Karpas-422 (cell line): Measurements from ENCODE around the gene CFHR5. TPM values are rescaled to one million over a fixed set of nuclear protein-coding genes. Genes with fewer than 3 reads are reported as not detected.
A peak's percentile ranks its signal among the peaks of the same experiment; 100 is the strongest.
"Not testable (repeated sequence)": the region's sequence is repeated elsewhere in the genome, so short reads cannot be mapped to it uniquely, and the experiment has no call there.

ENCODE experiments used
- DNase-seq: peaks from one replicate; pipeline ENCODE4 v3.0.0-alpha.2; 2015
- H2AFZ ChIP-seq: fragments of 200-600 bp; sonication (generic); 2 replicates; pipeline ENCODE4 v1.6.1; 2014; ENCODE audit warnings: antibody characterized with exemption, low read length, mixed read lengths
- H3K27ac ChIP-seq: fragments of 200-600 bp; sonication (generic); 2 replicates; pipeline ENCODE4 v1.5.1; 2014; ENCODE audit warnings: mild to moderate bottlenecking, low read length, moderate library complexity
- H3K27me3 ChIP-seq: fragments of 200-600 bp; sonication (generic); 2 replicates; pipeline ENCODE4 v1.6.1; 2014; ENCODE audit warnings: low read length, mixed read lengths
- H3K36me3 ChIP-seq: fragments of 200-600 bp; sonication (generic); 2 replicates; pipeline ENCODE4 v1.6.1; 2014; ENCODE audit warnings: low read length, mixed read lengths; ENCODE audit not compliant: insufficient read depth
- H3K4me1 ChIP-seq: fragments of 200-600 bp; sonication (generic); 2 replicates; pipeline ENCODE4 v1.6.1; 2014; ENCODE audit warnings: mild to moderate bottlenecking, low read length, mixed read lengths
- H3K4me2 ChIP-seq: fragments of 200-600 bp; sonication (generic); 2 replicates; pipeline ENCODE4 v1.6.1; 2014; ENCODE audit warnings: low read length, low read depth, mild to moderate bottlenecking; ENCODE audit not compliant: poor library complexity, severe bottlenecking
- H3K4me3 ChIP-seq: fragments of 200-600 bp; sonication (generic); 2 replicates; pipeline ENCODE4 v1.5.1; 2014; ENCODE audit warnings: mild to moderate bottlenecking, antibody characterized with exemption, low read length, mixed read lengths
- H3K79me2 ChIP-seq: fragments of 200-600 bp; sonication (generic); 2 replicates; pipeline ENCODE4 v1.6.1; 2014; ENCODE audit warnings: mild to moderate bottlenecking, low read length, mixed read lengths
- H3K9ac ChIP-seq: fragments of 200-600 bp; sonication (generic); 2 replicates; pipeline ENCODE4 v1.6.0; 2014; ENCODE audit warnings: low read length
- H3K9me2 ChIP-seq: fragments of 200-600 bp; sonication (generic), shearing (Covaris generic); replicated peaks from 2 replicates; pipeline ENCODE4 v1.6.0; 2014; ENCODE audit warnings: mild to moderate bottlenecking, low read length, moderate library complexity; ENCODE audit not compliant: insufficient read depth
- H3K9me3 ChIP-seq: fragments of 300-700, 200-600 bp; sonication (generic); 2 replicates; pipeline ENCODE4 v1.6.1; 2014; ENCODE audit warnings: low read length, mixed read lengths
- H4K20me1 ChIP-seq: fragments of 200-600 bp; sonication (generic); 2 replicates; pipeline ENCODE4 v1.6.1; 2014; ENCODE audit warnings: mild to moderate bottlenecking, antibody characterized with exemption, low read length, low read depth; ENCODE audit not compliant: insufficient read depth
- total RNA-seq: library from RNA; depleted of rRNA; stranded (reverse); fragments of >200 nt; shearing (Covaris generic); gene quantifications from 2 replicates; pipeline ENCODE4 v1.2.3, GENCODE V29; 2014; ENCODE audit warnings: low replicate concordance; rRNA removed

CFHR5 gene
- not detected in 2 replicates for total RNA-seq

DNA sequence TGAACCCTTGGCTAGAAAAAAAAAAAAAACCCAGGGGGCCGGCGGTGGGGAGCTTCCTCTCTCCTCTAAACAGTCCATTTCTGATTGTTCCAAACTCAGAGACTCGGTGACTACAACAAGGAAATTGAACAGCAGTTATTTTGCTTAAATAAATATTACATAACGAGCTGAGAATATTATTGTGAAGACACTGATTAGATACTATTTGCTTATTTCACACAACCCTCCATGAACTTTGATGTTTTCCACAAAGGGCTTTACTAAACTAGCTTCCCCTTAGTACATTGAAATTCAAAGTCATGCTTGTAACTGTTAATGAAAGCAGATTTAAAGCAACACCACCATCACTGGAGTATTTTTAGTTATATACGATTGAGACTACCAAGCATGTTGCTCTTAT, at the start of gene CFHR5:
CFHR5 (plus strand) TSS at position 279 of the 400 bp plus-strand sequence; CDS start at position 388, 109 bp downstream.
- Histone ChIP-seq H3K36me3 (no peaks in the 10 kb centered on the region), H3K4me3 (no peak within 1 kb of the TSS), H3K9me3 (no peaks in the 10 kb centered on the region), H3K79me2 (no peaks in the 10 kb centered on the region), H3K9me2 (no peaks in the 10 kb centered on the region), H3K4me1 (no peaks in the 10 kb centered on the region), H4K20me1 (no peaks in the 10 kb centered on the region), H3K27ac (no peak within 1 kb of the TSS), H3K27me3 (no peaks in the 10 kb centered on the region), H3K4me2 (no peak within 1 kb of the TSS), H3K9ac (no peak within 1 kb of the TSS), H2AFZ (no peak within 1 kb of the TSS)
- DNase-seq = no peak

DNA sequence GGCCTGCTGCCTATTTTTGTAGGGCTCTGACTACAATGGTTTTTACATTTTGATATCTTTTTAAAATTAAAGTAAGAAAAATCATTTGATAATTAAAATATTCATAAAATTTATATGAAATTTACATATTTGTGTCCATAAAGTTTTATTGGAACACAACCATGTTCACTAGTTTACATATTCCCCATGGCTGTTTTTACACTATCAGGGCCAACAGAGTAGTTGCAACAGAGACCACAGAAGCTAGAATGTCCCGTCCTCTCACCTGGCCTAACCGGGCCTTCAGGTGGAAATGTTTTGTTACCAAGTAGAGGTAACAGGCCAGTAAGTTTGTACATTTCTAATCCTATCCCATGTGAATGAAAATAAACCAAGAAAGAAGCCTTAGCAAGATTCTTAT, 44.5 kb upstream of the CFHR5 start:
- H3K36me3 ChIP-seq, H3K27ac ChIP-seq, H3K4me2 ChIP-seq, H4K20me1 ChIP-seq, H3K9me3 ChIP-seq, DNase-seq, H3K79me2 ChIP-seq, H3K9ac ChIP-seq, H2AFZ ChIP-seq, H3K4me3 ChIP-seq, H3K4me1 ChIP-seq, H3K9me2 ChIP-seq, H3K27me3 ChIP-seq: not testable (repeated sequence)

DNA sequence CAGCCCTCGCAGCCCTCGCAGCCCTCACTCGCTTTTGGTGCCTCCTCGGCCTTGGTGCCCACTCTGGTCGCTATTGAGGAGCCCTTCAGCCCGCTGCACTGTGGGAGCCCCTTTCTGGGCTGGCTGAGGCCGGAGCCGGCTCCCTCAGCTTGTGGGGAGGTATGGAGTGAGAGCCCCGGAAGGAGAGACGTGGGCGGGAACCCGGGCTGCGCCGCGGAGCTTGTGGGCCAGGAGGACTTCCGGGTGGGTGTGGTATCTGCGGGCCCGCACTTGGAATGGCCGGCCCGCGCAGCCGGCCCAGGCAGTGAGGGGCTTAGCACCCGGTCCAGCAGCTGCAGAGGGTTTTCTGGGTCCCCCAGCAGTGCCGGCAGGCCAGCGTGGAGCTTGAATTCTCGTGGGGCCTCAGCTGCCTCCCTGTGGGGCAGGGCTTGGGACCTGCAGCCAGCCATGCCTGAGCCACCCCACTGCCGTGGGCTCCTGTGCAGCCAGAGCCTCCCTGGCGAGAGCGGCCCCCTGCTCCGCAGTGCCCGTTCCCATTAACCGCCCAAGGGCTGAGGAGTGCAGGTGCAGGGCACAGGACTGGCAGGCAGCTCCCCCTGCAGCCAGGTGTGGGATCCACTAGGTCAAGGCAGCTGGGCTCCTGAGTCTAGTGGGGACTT, 43.7 kb upstream of the CFHR5 start:
- H3K9ac ChIP-seq = no peak overlapping the region
- H3K27me3 ChIP-seq = no peaks in the 10 kb centered on the region
- no peaks in the 10 kb centered on the region for H3K9me2 ChIP-seq
- H3K9me3 ChIP-seq = no peaks in the 10 kb centered on the region
- no peak overlapping the region for H2AFZ ChIP-seq
- H4K20me1 ChIP-seq = no peaks in the 10 kb centered on the region
- no peak overlapping the region for H3K4me3 ChIP-seq
- no peaks in the 10 kb centered on the region for H3K4me1 ChIP-seq
- no peaks in the 10 kb centered on the region for H3K79me2 ChIP-seq
- no peak overlapping the region for H3K27ac ChIP-seq
- no peak overlapping the region for H3K4me2 ChIP-seq
- H3K36me3 ChIP-seq = no peaks in the 10 kb centered on the region
- peak; percentile 42 for DNase-seq

DNA sequence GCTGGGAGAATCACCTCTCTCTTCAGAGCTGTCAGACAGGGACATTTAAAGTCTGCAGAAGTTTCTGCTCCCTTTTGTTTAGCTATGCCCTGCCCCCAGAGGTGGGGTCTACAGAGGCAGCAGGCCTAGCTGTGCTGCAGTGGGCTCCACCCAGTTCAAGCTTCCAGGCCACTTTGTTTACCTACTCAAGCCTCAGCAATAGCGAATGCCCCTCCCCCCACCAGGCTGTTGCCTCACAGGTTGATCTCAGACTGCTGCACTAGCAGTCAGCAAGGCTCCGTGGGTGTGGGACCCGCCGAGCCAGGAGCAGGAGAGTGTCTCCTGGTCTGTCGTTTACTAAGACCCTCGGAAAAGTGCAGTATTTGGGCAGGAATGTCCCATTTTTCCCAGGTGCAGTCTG, 35.9 kb upstream of the CFHR5 start:
- H2AFZ ChIP-seq, DNase-seq, H3K36me3 ChIP-seq, H3K27me3 ChIP-seq, H3K9me2 ChIP-seq, H3K4me2 ChIP-seq, H3K4me3 ChIP-seq, H3K27ac ChIP-seq, H3K79me2 ChIP-seq, H4K20me1 ChIP-seq, H3K4me1 ChIP-seq, H3K9ac ChIP-seq, H3K9me3 ChIP-seq: not testable (repeated sequence)

DNA sequence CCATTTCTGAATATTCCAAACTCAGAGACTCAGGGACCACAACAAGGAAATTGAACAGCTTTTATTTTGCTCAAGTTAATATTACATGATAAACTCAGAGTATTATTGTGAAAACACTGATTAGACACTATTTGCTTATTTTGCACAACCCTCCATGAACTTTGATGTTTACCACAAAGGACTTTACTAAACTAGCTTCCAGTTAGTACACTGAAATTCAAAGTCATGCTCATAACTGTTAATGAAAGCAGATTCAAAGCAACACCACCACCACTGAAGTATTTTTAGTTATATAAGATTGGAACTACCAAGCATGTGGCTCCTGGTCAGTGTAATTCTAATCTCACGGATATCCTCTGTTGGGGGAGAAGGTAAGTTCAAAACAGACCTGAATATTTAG, 33.8 kb upstream of the CFHR5 start, which contains the start of gene CFHR2:
CFHR2 (plus strand) TSS at position 171 of the 400 bp plus-strand sequence; CDS start at position 314, 143 bp downstream.
- not testable (repeated sequence) for H4K20me1 ChIP-seq, H2AFZ ChIP-seq, H3K27me3 ChIP-seq, H3K9me3 ChIP-seq, DNase-seq, H3K79me2 ChIP-seq, H3K36me3 ChIP-seq, H3K27ac ChIP-seq, H3K9ac ChIP-seq, H3K4me2 ChIP-seq, H3K4me3 ChIP-seq, H3K4me1 ChIP-seq, H3K9me2 ChIP-seq

DNA sequence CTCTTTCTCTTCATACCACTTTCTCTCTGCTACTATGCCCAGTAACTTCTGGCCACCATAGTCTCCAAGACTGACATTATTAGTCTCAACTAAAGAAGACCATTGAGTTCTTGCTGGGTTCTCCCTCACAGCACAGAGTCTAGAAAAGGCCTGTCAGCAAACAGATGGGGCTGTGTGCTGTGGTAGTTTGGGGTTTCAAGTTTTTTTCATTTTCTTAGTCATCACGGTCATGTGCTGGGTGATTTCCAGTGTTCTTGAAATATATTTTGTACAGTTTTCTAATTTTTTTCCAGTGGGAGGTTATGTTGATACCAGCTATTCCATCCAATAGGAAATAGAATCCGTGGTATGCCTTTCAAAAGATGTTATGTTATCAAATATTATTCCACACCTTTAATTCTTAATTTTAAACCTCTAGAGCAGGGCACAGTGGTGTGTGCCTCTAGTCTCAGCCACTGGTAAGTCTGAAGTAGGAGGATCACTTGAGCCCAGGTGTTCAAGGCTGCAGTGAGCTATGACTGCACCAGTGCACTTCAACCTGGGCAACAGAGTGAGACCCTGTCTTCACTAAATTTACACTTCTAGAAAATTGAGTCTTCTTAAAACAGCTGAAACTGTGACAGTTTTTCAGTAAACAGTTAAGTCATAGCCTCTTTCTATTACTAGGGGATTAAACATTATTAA, 25.5 kb upstream of the CFHR5 start:
- H3K9me3 ChIP-seq = no peaks in the 10 kb centered on the region

DNA sequence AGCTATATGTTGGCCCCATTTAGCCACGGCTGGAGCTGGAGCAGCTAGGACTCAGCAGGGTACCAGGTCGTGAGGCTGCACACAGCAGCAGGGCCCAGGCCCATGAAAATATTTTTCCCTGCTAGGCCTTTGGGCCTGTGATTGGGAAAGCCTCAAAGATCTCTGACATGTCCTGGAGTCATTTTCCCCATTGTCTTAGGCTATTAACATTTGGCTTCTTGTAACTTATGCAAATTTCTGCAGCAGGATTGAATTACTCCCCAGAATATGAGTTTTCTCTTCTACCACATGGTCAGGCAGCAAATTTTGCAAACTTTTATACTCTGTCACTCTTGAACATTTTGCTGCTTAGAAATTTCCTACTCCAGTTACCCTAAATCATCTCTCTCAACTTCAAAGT, 22.6 kb upstream of the CFHR5 start:
- no peaks in the 10 kb centered on the region for H3K9me3 ChIP-seq
- H4K20me1 ChIP-seq = no peaks in the 10 kb centered on the region
- no peaks in the 10 kb centered on the region for H3K36me3 ChIP-seq
- H3K9ac ChIP-seq = no peak overlapping the region
- H2AFZ ChIP-seq = no peak overlapping the region
- H3K79me2 ChIP-seq = no peaks in the 10 kb centered on the region
- no peaks in the 10 kb centered on the region for H3K4me1 ChIP-seq
- no peaks in the 10 kb centered on the region for H3K27me3 ChIP-seq
- H3K4me3 ChIP-seq = no peak overlapping the region
- no peak overlapping the region for H3K4me2 ChIP-seq
- no peak for DNase-seq
- no peaks in the 10 kb centered on the region for H3K9me2 ChIP-seq
- no peak overlapping the region for H3K27ac ChIP-seq

More for the DNA sequence above, 25.5 kb upstream of the CFHR5 start:
- Histone ChIP-seq H3K4me1 (no peaks in the 10 kb centered on the region), H3K36me3 (no peaks in the 10 kb centered on the region), H3K79me2 (no peaks in the 10 kb centered on the region), H2AFZ (no peak overlapping the region), H3K4me2 (no peak overlapping the region), H4K20me1 (no peaks in the 10 kb centered on the region), H3K27me3 (no peaks in the 10 kb centered on the region), H3K9me2 (no peaks in the 10 kb centered on the region), H3K4me3 (no peak overlapping the region), H3K9ac (no peak overlapping the region), H3K27ac (no peak overlapping the region)
- DNase-seq = no peak

DNA sequence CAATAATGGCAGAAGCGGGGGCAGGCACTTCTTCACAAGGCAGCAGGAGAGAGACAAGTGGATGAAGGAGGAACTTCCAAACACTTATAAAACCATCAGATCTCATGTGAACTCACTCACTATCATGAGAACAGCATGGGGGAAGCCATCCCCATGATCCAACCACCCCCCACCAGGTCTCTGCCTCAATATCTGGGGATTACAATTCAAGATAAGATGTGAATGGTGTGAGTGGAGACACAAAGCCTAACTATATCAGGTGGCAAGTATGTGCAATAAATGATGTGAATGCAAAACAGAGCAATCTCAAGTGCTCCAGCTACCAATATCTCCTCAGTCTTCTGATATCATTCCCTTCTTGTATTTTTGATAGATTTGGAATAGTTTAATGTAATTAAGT, 21.4 kb upstream of the CFHR5 start:
- H3K27me3 ChIP-seq = no peaks in the 10 kb centered on the region
- no peak overlapping the region for H2AFZ ChIP-seq
- H3K4me2 ChIP-seq = no peak overlapping the region
- H3K4me3 ChIP-seq = no peak overlapping the region
- H3K9me3 ChIP-seq = no peaks in the 10 kb centered on the region
- no peaks in the 10 kb centered on the region for H3K36me3 ChIP-seq
- no peaks in the 10 kb centered on the region for H3K79me2 ChIP-seq
- no peak overlapping the region for H3K9ac ChIP-seq
- no peak for DNase-seq
- no peaks in the 10 kb centered on the region for H3K9me2 ChIP-seq
- no peaks in the 10 kb centered on the region for H3K4me1 ChIP-seq
- H3K27ac ChIP-seq = no peak overlapping the region
- no peaks in the 10 kb centered on the region for H4K20me1 ChIP-seq
